Activated CD4-positive, alpha-beta T cell treated with anti-CD3 and anti-CD28 coated beads, Interleukin-2, amount 50 U/mL, for 48 hours (primary cell): ENCODE results near the gene TMEM221.

Source experiments
- DNase-seq, 2 experiments: peaks; one replicate each; pipeline ENCODE4 v3.0.0-alpha.2; 2020

Gene TMEM221

DNA sequence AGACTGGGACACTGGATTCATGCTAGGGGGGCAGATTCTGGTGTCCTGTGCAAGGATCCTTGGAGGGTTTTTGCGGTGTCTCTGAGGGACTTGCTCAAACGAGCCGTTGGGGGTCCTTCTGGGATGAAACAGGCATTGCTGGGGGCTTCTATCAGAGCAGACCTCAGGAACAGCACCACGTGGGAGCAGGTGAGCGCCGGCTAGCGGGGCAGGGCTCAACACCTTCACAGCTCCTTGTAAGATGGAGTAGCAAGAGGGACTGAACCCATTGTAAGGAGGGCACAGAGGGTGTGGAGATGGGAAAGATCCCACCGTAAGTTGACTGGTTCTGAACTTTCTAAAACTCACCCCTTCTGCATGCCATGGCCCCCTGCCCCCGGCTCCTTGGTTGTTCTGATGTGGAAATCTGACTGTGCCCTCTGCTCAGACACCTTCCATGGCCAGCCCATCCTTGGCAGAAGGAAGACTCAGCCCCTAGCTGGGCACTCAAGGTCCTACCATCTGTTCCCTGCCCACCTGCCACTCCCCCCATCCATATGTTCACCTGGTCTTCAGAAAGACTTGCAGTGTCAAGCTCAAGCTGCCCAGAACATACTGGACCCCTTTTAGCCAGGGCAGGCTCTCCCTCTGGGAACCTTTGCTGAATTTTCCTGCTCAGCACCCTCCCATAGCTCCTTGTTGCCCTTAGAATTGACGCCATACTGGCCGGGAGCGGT, 23.1 kb upstream of the TMEM221 start:
- DNase-seq = no peak

DNA sequence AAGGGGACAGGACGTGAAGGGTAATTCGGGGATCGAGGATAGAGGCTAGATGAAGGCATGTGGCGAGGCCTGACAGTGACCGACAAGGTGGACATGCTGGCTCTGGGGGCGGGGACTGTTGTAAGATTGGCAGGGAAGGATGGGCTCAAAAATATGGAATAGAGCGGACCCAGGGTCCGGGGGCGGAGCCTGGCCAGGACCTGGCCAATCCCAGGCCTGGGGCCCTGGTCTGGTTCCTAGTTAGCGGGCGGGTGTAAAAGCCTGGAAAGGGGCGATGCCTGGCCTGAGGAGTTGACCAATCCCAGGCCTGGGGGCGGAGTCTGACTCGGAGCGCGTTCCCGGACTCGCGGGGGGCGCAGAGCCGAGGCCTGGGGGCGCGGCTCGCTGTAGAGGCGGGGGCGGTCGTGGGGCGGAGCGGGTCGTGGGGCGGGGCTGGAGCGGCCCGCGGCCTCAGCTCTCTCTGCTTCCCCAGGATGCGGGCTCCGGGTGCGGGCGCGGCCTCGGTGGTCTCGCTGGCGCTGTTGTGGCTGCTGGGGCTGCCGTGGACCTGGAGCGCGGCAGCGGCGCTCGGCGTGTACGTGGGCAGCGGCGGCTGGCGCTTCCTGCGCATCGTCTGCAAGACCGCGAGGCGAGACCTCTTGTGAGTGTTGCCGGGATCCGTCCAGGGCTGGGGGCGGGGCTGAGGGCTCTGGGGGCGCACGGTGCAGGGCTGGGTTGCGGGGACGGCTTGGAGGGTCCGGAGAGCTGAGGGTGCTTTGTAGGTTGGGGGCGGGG, 21.8 kb upstream of the TMEM221 start, which contains the start of gene SLC27A1:
SLC27A1 (plus strand) TSS at position 457 of the 774 bp plus-strand sequence; CDS start at position 474, 17 bp downstream.
- peak; percentile 92 to 95 for DNase-seq

DNA sequence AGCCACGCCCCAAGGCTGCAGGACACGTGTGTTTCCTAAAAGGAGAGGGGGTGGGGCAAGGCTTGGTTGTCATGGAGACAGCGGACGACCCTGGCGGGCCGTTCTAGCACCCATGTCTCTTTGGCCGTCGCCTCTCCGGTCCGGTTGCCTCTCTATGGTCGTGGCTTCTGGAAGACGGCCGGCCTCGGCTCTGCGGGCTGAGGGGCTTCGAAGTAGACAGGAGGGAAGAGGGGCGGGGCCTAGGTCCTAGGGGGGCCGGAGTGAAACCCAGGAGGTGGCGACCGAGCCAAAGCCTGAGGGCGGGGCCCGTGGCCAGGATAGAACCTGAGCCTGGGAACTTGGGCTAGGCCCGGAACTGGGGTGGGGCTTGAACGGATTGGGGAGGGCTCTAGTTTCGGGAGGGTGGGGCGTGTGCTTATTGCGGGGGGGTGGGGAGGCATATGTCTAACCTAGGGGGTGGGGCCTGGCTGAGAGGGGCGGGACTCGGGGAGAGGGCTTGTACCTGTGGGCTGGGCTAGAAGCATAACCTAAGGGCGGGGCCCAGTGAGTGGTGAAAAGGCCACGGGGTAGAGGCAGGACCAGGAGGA, 21.1 kb upstream of the TMEM221 start:
- peak; percentile 93 to 96 for DNase-seq

DNA sequence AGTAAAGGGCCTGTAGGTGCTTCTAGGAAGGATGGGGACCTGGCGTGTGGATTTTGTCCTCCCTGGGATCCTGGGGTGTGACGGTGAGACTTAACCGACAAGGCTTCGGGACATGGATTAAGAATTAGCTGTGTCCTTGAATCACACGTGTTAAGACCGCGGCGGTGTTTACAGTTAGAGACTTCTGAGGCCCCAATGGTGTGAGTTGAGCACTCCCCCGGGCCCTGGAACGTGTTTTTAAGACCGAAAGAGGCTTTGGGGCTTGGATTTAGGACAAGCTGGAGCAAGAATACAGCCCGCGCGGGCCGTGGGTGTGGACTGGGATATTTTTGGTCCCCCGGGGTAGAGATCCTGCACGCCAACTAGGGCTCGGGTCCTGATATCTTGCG, 20.6 kb upstream of the TMEM221 start:
- DNase-seq = no peak

DNA sequence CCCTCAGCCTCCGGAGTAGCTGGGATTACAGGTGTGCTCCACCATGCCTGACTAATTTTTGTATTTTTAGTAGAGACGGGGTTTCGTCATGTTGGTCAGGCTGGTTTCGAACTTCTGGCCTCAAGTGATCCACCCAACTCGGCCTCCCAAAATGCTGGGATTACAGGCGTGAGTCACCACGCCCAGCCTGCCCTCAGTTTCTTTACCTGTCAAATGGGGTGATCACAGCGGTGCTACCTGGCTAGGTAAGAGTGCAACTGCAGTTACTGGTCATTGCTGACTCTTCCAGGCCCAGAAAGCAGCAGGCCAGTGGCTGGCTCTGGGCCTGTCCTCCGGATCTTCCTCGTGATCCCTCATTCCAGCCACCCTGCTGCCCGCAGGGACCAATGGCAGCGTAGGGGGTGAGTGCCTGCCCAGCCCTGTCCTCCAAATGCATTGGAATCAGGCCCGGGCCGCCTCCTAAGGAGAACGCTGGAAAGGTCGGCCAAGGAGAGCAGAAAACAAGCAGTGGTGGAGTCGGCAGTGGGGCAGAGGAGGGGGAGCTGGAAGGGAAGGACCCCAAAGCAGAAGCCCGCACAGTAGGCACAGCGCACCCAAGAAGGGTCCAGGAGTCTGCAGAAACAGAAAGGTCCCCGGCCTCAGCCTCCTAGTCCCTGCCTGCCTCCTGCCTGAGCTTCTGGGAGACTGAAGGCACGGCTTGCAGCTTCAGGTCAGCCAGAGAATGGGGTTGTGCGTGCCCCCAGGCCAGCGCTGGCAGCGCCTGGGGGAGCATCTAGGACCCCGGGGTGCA, 20.0 kb upstream of the TMEM221 start:
- DNase-seq = no peak

DNA sequence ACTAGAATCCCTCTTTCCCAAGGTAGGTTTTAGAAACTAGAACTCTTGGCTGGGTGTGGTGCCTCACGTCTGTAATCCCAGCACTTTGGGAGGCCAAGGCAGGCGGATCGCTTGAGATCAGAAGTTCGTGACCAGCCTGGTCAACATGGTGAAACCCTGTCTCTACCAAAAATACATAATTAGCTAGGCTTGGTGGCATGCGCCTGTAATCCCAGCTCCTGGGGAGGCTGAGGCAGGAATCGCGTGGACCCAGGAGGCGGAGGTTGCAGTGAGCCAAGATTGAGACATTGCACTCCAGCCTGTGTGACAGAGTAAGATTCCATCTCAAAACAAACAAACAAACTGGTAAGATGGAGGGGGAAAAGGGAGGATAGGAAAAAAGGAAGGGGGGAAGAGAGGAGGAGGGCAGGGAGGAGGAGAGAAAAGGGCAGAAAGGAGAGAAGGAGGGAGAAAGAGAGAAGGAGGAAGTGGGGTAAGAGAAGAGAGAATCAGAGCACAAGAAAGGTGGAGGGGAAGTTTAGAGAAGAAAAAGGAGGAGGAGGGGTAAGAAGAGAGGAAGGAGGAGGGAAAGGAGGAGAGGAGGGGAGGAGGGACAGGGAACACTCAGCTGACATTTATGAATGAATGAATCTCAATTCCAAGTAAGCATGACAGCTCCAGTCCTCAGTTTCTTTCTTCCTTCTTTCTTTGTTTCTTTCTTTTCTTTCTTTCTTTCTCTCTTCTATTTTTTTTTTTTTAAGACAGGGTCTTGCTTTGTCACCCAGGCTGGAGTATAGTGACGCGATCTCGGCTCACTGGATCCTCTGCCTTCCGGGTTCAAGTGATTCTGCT, 19.2 kb upstream of the TMEM221 start:
- no peak for DNase-seq

DNA sequence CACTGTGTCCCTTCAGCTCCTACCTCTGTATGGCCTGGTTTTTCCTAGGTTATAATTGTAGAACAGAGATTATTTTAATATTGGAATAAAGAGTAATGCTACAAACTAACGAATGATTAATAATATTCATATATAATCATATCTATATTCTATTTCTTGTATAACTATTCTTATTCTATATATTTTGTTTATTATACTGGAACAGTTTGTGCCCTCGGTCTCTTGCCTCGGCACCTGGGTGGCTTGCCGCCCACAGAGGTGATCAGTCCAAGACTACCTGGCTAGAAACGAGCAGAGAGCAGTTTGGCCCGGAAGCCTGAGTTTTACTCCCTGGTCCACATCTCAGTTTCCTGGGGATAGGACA, 18.0 kb upstream of the TMEM221 start:
- no peak for DNase-seq

DNA sequence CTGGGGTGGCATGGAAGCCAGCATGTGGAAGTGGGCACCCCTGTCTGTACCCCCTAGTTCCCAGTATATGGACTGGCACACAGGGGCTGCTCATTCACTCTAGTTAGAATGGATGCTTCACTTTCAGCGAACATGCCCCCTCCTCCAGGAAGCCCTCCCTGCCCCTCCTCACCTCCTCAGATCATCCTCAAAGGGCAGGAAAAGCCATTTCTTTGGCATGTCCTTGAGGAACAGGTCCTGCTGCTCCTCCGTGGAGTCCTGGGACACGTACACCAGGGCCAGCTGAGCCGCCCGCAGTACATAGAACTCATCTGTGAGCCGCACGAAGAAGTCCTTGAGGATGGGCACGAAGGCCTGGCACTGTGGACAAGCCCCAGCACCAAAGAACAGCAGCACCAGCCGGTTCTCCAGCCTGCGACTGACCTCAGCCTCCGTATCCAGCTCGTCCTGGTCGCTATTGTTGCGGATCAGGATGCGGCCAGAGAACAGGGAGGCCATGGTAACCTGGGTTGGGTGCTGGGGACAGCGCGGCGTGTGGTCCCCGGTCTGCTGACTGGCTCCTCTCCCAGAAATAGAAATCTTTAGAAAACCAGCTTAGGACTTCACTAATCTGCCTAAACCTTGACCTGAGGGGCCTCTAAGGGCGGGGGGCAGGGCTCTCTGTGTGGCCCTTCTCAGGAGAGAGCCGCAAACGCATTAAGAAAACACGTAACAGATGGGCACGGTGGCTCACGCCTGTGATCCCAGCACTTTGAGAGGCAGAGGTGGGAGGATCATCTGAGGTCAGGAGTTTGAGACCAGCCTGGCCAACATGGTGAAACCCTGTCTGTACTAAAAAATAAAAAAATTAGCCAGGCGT, 12.1 kb upstream of the TMEM221 start, which contains the start of gene NXNL1:
NXNL1 (minus strand) TSS at position 555 of the 859 bp plus-strand sequence; CDS start at position 498, 57 bp downstream.
- no peak for DNase-seq

DNA sequence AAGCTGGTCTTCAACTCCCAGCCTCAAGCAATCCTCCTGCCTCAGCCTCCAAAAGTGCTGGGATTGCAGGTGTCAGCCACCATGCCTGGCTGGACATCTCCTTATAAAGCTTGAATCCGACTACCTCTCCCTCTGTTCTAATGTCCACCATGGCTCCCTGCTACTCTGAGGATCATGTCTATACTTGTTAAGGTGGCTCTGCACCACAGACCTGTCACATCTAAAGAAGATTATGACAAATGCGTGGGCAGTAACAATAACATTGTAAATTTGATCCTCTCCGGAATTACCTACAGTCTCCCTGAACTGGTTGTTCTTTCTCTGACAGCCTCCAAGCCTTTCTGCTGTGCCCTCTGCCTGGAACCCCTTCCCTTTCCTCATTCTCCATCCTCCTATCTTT, 10.5 kb upstream of the TMEM221 start:
- DNase-seq = no peak

DNA sequence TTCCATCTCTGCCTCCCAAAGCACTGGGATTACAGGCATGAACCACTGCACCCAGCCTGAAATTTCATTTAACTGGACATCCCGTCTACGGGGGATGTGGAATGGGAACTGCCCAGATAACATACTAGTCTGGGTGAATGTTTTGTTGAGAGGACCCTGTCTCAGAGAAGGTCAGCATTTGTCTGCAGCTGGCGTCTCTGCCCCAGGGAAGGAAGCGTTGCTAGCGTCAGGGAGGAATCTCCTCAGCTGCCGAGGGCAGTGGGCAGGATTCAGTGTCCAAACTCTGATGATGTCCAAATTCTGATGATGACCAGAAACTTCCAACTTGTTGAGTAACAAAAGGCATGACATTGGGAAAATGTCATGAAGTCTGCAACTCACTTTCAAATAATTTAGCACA, 9.1 kb upstream of the TMEM221 start:
- no peak for DNase-seq

DNA sequence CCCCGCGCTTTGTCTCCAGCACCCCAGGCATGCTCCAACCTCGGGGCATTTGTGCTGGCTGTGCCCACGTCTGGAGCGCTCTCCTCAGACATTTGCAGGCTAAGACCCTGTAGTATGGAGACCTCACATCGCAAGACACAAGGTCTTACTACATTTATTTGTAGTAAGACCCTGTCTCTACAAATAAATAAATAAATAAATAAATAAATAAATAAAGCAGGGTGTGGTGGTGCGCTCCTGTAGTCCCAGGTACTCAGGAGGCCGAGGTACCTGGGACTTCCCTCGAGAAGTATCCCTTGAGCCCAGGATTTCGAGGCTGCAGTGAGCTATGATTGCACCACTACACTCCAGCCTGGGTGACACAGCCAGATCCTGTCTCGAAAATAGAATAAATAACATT, 7.7 kb upstream of the TMEM221 start:
- no peak for DNase-seq

DNA sequence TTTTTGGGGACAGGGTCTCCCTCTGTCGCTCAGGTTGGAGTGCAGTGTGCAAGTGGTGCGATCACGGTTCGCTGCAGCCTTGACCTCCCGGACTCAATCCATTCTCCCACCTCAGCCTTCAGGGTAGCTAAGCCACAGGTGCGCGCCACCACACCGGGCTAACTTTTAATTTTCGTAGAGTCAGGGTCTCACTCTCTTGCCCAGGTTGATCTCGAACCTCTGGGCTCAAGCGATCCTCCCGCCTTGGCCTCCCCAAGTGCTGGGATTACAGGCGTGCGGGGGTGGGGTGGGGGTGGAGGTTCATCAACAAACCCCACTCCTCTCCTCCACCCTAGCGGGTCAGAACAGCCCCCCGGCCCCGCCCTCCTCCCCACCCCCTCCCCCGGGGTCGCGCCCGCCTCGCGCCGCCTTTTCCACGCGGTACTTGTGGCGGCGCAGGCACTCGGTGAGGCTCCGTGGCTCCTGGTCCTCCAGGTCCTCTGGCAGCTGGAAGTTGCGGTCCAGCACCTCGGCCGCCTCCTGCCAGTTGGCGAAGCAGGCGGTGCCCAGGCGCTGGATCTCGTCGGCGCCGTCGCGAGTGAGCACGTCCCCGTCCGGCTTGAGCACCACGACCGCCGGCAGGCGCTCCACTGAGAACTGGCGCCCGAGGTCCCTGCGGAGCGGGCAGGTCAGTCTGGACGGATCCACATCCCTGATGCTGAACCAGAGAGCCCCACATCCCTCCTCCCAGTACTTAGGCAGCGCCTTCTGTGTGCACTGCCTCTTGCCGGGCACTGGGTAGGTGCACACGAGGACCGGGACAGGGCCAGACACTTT, 7.0 kb upstream of the TMEM221 start:
- DNase-seq = no peak

DNA sequence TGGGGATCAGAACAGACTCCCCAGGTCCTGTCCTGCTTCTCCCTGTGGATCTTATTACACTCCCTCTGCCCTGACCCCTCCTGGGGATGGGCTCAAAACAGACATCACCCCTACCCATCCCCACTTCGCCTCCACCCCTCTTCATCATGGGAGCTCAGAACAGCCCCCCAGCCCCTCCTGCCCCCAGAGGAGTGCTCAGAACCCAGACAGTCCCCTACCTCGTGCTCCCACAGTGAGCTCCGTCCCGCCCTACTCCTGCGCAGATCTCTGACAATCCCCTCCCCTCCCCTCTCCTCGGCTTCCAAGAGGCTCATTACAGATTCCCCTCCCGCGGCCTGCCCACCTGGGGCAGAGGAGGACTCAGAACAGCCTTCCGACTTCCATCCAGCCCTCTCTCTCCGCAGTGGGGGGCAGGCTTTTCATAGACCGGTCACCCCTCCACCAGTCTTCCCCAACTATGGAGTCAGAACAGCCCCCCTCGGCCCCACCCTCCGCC, 6.2 kb upstream of the TMEM221 start:
- no peak for DNase-seq

DNA sequence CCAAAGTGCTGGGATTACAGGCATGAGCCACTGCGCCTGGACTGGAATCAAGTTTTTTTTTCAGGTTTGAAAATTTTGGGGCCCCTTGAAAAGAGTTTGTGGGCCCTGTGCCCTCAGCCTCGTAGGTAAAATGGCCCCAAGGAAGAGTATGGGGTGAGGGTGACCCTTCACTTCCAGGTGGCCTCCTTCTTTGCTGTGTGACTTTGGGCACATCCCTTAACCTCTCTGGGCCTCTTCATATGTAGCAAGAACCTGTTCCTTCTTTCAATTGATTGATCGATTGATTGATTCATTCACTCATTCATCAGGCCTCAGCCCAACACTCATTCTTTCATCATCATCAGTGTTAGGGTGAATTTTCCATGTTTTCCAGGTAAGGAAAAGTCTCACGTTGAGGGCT, 3.4 kb upstream of the TMEM221 start:
- DNase-seq = no peak

DNA sequence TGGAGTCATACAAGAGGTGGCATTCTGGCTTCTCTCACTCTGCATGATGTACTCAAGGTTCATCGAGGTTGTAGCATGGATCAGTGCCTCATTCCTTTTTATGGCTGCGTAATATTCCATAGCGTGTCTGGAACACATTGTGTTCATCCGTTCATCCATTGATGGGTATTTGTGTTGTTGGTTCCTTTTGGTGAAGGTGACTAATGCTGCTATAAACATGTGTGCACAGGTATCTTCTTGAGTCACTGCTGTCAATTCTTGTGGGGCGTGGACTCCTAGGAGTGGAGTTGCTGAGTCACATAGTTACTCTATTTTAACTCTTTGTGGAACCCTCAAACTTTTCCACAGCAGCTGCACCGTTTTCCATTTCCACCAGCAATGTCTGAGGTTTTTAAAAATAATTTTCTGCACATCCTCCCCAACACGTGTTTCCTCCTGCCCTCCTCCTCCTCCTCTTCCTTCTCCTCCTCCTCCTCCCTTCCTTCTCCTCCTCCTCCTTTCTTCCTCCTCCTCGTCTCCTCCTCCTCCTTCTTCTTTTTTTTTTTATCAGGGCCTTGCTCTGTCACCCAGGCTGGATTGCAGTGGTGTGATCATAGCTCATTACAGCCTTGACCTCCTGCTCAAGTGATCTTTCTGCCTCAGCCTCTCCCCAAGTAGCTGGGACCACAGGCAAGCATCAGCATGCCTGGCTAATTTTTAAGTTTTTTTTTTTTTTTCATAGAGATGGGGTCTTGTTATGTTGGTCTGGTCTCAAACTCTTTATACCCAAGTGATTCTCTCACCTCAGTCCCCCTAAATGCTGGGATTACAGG, 2.0 kb upstream of the TMEM221 start:
- peak; percentile 45 to 63 for DNase-seq

DNA sequence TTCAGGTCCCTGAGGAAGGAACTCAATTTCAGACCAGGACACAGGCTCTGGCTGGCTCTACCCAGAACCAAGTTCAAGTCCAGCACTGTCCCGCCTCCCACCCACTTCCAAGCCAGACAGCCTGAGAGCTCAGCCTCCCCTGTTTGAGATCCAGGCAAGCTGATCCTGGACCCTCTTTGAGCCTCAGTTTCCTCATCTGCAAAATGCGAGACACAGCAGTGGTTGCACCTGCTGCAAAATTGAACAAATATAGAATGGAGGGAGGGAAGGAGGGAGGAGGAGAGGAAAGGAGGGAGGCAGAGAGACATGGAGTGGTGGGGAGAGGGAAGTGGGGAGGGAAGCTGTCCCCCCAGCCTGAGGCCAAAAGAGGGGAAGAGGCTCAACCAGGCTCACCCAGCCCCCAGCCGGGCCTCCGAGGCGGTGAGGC, 751 bp downstream of the TMEM221 start:
- no peak for DNase-seq

DNA sequence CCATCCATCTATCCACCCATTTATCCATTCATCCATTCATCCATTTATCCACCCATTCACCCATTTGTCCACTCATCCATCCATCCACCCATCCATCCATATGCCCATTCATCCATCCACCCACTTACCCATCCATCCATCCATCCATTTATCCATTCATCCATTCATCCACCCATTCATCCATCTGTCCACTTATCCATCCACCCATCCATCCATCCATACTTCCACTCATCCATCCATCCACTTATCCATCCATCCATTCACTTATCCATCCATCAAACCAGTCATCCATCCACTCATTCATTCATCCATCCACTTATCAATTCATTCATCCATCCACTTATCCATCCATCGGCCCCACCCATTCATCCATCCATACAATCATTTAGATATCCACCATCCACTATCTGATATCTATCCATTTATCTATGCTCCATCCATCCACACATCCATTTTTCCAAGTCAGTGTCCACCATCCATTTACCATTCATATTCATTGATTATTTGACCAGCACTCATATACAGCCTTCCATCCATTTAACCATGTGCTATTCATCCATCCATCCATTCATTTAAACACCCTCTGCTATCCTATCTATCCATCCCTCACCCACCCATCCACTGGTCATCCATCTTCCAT, 2.8 kb downstream of the TMEM221 start:
- no peak for DNase-seq

DNA sequence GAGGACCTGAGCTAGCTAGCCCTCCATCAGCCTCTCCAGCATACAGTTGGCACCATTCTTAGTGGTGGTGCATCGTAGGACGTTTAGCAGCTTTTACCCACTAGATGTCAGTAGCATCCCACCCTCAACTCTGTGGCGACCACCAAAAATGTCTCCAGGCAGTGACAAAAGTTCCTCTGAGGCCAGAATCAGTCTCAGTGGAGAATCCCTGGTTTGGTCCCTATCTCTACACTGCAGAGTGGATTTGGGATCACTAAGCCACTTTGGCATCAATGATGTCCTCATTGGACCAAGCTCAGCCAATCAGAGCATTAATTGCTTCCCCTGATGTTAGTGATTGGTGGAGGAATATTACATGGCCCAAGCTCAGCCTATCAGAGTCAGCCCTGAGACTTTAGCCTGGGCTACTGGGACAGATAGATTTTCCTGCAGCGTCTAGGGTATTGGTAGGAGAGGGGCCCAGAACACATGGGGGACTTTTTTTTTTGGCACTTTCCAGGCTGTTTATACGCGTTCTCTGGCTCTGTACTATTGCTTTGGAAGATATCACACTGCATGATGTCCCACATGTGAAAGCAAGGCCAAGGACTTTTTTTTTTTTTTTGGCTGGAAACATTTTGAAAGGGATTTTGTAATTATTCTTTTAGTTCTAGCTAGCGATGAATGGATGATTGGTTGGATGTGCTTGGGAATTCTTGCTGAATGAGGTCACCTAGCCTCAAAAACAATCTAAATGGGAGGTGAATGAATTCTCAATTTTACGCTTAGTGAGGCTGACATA, 7.0 kb downstream of the TMEM221 start:
- DNase-seq = no peak
